GM19193 (cell line): ENCODE results near the gene SLC8A1.

Source experiments
- POLR2A ChIP-seq: IDR thresholded peaks from 4 replicates; pipeline ENCODE4 v1.6.1; 2011; ENCODE audit not compliant: insufficient read depth, insufficient read length; ENCODE audit errors: extremely low read depth

The SLC8A1 gene

GRCh38 chr2:40062381-40062780, 389.5 kb downstream of the SLC8A1 start:
- no peak for TF ChIP-seq POLR2A

GRCh38 chr2:40049781-40050180, 402.1 kb downstream of the SLC8A1 start:
- no peak for TF ChIP-seq POLR2A

- no peak for TF ChIP-seq POLR2A
These were observed 403.4 kb downstream of the SLC8A1 start for GRCh38 chr2:40048506-40048905.

GRCh38 chr2:40047406-40047805, 404.5 kb downstream of the SLC8A1 start:
- TF ChIP-seq POLR2A: no peak
